ENCODE results near the gene RIMOC1. TPM values are rescaled to one million over a fixed set of nuclear protein-coding genes. Genes with fewer than 3 reads are reported as not detected.

RIMOC1 gene
- total RNA-seq, 1 experiment from 2014 or later, result 30.5 TPM

DNA sequence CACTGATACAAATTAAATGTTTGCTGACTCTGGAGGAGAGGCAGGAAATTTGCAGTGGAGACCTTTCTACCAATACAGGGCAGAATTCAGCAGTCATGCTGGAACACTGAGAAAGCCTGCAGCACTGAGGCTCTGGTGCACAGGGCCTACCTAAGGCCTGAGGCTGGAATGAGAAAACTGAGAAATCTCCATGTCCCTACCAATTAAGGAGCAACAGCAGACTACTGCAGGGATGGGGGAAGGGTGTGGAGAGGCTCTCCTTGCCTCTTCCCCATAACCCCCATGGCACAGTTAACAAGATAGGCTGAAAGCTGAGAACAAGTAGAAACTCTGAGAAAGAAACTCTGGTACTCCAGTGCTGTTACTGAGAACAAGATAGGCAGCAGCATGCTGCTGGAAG, 31.4 kb downstream of the RIMOC1 start:
- Mint-ChIP-seq H3K27me3 (ENCODE audit: low read depth) (no peaks in the 10 kb centered on the region; the same call in 1 of the 2 replicates), H3K4me1 (peaks cover 8% of the 10 kb centered on the region; the same call in 1 of the 2 replicates), H3K4me3 (no peak overlapping the region), H3K9me3 (0 out of 2 replicates have a peak, but pooled peaks cover 4% of the 10 kb centered on the region), H3K27ac (no peak overlapping the region), H3K36me3 (no peaks in the 10 kb centered on the region)
- POLR2A ChIA-PET, result no interaction called here
- CTCF ChIA-PET, result no interaction called here
- ATAC-seq (peak; percentile 89), DNase-seq (ENCODE audit: low spot score) (no peak)
- TF ChIP-seq ZNF423 (CRISPR knock-in tag; IDR thresholded peaks at IDR 0.05), result no peak
- TF ChIP-seq, protein P1, sequence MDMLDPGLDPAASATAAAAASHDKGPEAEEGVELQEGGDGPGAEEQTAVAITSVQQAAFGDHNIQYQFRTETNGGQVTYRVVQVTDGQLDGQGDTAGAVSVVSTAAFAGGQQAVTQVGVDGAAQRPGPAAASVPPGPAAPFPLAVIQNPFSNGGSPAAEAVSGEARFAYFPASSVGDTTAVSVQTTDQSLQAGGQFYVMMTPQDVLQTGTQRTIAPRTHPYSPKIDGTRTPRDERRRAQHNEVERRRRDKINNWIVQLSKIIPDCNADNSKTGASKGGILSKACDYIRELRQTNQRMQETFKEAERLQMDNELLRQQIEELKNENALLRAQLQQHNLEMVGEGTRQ (CRISPR knock-in tag; IDR thresholded peaks at IDR 0.05), result no peak
- TF ChIP-seq, protein P2, sequence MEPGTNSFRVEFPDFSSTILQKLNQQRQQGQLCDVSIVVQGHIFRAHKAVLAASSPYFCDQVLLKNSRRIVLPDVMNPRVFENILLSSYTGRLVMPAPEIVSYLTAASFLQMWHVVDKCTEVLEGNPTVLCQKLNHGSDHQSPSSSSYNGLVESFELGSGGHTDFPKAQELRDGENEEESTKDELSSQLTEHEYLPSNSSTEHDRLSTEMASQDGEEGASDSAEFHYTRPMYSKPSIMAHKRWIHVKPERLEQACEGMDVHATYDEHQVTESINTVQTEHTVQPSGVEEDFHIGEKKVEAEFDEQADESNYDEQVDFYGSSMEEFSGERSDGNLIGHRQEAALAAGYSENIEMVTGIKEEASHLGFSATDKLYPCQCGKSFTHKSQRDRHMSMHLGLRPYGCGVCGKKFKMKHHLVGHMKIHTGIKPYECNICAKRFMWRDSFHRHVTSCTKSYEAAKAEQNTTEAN (CRISPR knock-in tag; IDR thresholded peaks at IDR 0.05), result no peak
- TF ChIP-seq, protein P3, sequence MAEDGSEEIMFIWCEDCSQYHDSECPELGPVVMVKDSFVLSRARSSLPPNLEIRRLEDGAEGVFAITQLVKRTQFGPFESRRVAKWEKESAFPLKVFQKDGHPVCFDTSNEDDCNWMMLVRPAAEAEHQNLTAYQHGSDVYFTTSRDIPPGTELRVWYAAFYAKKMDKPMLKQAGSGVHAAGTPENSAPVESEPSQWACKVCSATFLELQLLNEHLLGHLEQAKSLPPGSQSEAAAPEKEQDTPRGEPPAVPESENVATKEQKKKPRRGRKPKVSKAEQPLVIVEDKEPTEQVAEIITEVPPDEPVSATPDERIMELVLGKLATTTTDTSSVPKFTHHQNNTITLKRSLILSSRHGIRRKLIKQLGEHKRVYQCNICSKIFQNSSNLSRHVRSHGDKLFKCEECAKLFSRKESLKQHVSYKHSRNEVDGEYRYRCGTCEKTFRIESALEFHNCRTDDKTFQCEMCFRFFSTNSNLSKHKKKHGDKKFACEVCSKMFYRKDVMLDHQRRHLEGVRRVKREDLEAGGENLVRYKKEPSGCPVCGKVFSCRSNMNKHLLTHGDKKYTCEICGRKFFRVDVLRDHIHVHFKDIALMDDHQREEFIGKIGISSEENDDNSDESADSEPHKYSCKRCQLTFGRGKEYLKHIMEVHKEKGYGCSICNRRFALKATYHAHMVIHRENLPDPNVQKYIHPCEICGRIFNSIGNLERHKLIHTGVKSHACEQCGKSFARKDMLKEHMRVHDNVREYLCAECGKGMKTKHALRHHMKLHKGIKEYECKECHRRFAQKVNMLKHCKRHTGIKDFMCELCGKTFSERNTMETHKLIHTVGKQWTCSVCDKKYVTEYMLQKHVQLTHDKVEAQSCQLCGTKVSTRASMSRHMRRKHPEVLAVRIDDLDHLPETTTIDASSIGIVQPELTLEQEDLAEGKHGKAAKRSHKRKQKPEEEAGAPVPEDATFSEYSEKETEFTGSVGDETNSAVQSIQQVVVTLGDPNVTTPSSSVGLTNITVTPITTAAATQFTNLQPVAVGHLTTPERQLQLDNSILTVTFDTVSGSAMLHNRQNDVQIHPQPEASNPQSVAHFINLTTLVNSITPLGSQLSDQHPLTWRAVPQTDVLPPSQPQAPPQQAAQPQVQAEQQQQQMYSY (CRISPR knock-in tag; IDR thresholded peaks at IDR 0.05), result no peak
- no peak for TF ChIP-seq RORB (CRISPR knock-in tag; IDR thresholded peaks at IDR 0.05)
- TF ChIP-seq, protein P4, sequence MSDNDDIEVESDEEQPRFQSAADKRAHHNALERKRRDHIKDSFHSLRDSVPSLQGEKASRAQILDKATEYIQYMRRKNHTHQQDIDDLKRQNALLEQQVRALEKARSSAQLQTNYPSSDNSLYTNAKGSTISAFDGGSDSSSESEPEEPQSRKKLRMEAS (CRISPR knock-in tag; IDR thresholded peaks at IDR 0.05), result no peak
- no peak for TF ChIP-seq SMAD3 (CRISPR knock-in tag; IDR thresholded peaks at IDR 0.05; ENCODE audit: borderline replicate concordance)
- TF ChIP-seq ZNF416 (CRISPR knock-in tag; IDR thresholded peaks at IDR 0.05), result no peak
- TF ChIP-seq, protein P5, sequence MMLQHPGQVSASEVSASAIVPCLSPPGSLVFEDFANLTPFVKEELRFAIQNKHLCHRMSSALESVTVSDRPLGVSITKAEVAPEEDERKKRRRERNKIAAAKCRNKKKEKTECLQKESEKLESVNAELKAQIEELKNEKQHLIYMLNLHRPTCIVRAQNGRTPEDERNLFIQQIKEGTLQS (CRISPR knock-in tag; conservative IDR thresholded peaks at IDR 0.05), result no peak
- TF ChIP-seq RELA (CRISPR knock-in tag; IDR thresholded peaks at IDR 0.05; ENCODE audit: borderline replicate concordance), result no peak
- no peak for TF ChIP-seq IRF2 (CRISPR knock-in tag; IDR thresholded peaks at IDR 0.05; ENCODE audit: borderline replicate concordance, low read depth)
- TF ChIP-seq, protein P6, sequence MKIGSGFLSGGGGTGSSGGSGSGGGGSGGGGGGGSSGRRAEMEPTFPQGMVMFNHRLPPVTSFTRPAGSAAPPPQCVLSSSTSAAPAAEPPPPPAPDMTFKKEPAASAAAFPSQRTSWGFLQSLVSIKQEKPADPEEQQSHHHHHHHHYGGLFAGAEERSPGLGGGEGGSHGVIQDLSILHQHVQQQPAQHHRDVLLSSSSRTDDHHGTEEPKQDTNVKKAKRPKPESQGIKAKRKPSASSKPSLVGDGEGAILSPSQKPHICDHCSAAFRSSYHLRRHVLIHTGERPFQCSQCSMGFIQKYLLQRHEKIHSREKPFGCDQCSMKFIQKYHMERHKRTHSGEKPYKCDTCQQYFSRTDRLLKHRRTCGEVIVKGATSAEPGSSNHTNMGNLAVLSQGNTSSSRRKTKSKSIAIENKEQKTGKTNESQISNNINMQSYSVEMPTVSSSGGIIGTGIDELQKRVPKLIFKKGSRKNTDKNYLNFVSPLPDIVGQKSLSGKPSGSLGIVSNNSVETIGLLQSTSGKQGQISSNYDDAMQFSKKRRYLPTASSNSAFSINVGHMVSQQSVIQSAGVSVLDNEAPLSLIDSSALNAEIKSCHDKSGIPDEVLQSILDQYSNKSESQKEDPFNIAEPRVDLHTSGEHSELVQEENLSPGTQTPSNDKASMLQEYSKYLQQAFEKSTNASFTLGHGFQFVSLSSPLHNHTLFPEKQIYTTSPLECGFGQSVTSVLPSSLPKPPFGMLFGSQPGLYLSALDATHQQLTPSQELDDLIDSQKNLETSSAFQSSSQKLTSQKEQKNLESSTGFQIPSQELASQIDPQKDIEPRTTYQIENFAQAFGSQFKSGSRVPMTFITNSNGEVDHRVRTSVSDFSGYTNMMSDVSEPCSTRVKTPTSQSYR (CRISPR knock-in tag; IDR thresholded peaks at IDR 0.05), result no peak

DNA sequence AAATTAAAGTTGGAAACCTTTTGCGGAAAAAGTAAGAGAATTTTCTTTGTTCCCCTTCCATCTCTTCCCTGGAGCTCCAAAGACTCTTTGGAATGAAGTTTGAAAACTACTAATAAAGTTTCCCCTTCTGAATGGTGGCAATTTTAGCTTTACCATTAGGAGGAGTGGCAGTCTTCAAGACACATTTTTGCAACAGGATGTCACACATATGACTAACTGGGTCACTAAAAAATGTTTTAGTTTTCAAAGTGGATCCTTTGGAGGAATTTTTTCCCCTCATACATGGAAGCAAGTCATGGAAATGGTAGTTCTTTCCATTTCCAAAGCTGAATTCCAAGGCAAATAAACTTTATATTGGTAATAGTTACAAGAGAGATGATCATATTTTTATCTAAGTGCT, 36.5 kb downstream of the RIMOC1 start:
- CTCF ChIA-PET, result no interaction called here
- POLR2A ChIA-PET, result no interaction called here
- H3K36me3 Mint-ChIP-seq, result no peaks in the 10 kb centered on the region
- TF ChIP-seq SOX15 (CRISPR knock-in tag; IDR thresholded peaks at IDR 0.05) (no peak), MYBL2 (CRISPR knock-in tag; IDR thresholded peaks at IDR 0.05) (no peak), KAT7 (CRISPR knock-in tag; IDR thresholded peaks at IDR 0.05; ENCODE audit: borderline replicate concordance) (no peak), GRHL2 (CRISPR knock-in tag; IDR thresholded peaks at IDR 0.05; ENCODE audit: insufficient replicate concordance, severe bottlenecking) (no peak), JUN (CRISPR knock-in tag; IDR thresholded peaks at IDR 0.05) (no peak), ZBTB21 (CRISPR knock-in tag; IDR thresholded peaks at IDR 0.05; ENCODE audit: borderline replicate concordance) (no peak)
- TF ChIP-seq, protein P7, sequence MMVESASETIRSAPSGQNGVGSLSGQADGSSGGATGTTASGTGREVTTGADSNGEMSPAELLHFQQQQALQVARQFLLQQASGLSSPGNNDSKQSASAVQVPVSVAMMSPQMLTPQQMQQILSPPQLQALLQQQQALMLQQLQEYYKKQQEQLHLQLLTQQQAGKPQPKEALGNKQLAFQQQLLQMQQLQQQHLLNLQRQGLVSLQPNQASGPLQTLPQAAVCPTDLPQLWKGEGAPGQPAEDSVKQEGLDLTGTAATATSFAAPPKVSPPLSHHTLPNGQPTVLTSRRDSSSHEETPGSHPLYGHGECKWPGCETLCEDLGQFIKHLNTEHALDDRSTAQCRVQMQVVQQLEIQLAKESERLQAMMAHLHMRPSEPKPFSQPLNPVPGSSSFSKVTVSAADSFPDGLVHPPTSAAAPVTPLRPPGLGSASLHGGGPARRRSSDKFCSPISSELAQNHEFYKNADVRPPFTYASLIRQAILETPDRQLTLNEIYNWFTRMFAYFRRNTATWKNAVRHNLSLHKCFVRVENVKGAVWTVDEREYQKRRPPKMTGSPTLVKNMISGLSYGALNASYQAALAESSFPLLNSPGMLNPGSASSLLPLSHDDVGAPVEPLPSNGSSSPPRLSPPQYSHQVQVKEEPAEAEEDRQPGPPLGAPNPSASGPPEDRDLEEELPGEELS (CRISPR knock-in tag; IDR thresholded peaks at IDR 0.05), result no peak
- TF ChIP-seq, protein P8, sequence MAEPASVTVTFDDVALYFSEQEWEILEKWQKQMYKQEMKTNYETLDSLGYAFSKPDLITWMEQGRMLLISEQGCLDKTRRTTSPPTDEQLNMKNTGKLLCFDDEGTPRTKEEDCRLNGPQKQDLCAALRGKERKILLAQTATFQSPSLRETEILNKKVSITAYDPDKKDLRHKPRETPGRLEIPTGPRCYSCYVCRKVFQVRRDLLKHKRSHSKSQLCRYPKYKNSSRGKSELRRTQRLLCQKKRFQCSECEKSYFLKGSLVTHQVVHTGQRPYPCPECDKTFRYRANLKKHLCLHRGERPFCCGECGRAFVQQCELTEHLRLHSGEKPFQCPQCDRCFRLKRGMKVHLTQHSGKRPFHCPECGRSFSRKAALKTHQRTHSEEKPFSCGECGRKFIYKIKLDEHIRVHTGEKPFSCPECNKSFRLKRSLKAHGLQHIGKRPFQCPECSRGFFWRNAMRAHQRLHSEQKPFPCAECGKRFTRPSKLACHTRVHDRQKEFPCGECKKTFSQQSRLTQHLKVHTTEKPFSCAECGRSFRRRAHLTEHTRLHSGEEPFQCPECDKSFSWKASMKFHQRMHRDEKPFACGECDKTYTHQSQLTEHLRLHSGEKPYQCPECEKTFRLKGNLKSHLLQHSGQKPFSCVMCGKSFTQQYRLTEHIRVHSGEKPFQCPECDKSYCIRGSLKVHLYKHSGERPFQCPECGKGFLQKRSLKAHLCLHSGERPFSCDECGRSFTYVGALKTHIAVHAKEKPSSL (CRISPR knock-in tag; conservative IDR thresholded peaks at IDR 0.05), result no peak

More for the DNA sequence above, 36.5 kb downstream of the RIMOC1 start:
- Mint-ChIP-seq H3K9me3 (no peaks in the 10 kb centered on the region), H3K4me3 (no peak overlapping the region), H3K27ac (no peak overlapping the region), H3K4me1 (peaks cover 4% of the 10 kb centered on the region; the same call in 1 of the 2 replicates), H3K27me3 (ENCODE audit: low read depth) (no peaks in the 10 kb centered on the region)
- ATAC-seq, result no peak
- DNase-seq (ENCODE audit: low spot score), result no peak
